ENCODE results near the gene VAMP1. TPM values are rescaled to one million over a fixed set of nuclear protein-coding genes. Genes with fewer than 3 reads are reported as not detected.
A peak's percentile ranks its signal among the peaks of the same experiment; 100 is the strongest.

The VAMP1 gene
- total and polyA plus RNA-seq, 2 of the 8 experiments (the other 6 are each of a cell fraction or from before 2014, with no cell fraction given), result 10.8 to 23.1 TPM

DNA sequence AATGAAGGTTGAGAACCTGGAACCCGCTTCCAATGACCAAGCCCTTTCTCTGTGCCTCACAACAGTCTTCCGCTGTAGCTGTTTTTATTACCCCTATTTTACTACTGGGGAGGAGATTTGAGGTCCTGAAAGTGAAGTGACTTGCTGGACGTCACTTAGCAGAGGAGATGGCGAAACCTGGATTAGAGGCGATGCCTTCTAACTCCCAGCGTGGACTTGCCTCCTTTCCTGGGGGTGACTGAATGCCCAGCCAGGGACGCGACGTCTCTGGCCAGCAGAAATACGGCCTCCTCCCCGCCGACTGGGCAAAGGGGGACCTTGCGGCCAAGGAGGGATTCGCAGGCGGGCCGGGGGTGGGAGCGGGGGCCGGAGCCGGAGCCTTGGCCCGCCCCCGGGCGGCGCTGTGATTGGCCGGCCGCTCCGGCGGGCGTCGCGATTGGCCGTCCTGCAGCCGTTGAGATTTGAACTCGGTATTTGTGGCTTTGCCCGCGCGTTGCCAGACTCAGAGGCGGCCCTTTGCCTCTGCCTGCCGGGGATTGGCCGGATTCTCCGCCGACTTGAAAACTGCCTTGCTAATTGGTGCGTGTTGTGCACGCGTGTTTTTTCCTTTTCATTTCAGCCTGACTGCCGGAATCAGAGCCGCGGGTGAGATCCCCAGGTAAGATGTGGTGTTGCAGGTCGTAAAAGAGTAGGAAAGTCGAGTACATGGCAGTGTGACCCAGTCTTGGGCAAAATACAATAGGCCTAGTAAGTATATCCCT lies 23.2 kb upstream of the VAMP1 start, which contains the start of gene NCAPD2 (continued):
- TF ChIP-seq, protein P1, sequence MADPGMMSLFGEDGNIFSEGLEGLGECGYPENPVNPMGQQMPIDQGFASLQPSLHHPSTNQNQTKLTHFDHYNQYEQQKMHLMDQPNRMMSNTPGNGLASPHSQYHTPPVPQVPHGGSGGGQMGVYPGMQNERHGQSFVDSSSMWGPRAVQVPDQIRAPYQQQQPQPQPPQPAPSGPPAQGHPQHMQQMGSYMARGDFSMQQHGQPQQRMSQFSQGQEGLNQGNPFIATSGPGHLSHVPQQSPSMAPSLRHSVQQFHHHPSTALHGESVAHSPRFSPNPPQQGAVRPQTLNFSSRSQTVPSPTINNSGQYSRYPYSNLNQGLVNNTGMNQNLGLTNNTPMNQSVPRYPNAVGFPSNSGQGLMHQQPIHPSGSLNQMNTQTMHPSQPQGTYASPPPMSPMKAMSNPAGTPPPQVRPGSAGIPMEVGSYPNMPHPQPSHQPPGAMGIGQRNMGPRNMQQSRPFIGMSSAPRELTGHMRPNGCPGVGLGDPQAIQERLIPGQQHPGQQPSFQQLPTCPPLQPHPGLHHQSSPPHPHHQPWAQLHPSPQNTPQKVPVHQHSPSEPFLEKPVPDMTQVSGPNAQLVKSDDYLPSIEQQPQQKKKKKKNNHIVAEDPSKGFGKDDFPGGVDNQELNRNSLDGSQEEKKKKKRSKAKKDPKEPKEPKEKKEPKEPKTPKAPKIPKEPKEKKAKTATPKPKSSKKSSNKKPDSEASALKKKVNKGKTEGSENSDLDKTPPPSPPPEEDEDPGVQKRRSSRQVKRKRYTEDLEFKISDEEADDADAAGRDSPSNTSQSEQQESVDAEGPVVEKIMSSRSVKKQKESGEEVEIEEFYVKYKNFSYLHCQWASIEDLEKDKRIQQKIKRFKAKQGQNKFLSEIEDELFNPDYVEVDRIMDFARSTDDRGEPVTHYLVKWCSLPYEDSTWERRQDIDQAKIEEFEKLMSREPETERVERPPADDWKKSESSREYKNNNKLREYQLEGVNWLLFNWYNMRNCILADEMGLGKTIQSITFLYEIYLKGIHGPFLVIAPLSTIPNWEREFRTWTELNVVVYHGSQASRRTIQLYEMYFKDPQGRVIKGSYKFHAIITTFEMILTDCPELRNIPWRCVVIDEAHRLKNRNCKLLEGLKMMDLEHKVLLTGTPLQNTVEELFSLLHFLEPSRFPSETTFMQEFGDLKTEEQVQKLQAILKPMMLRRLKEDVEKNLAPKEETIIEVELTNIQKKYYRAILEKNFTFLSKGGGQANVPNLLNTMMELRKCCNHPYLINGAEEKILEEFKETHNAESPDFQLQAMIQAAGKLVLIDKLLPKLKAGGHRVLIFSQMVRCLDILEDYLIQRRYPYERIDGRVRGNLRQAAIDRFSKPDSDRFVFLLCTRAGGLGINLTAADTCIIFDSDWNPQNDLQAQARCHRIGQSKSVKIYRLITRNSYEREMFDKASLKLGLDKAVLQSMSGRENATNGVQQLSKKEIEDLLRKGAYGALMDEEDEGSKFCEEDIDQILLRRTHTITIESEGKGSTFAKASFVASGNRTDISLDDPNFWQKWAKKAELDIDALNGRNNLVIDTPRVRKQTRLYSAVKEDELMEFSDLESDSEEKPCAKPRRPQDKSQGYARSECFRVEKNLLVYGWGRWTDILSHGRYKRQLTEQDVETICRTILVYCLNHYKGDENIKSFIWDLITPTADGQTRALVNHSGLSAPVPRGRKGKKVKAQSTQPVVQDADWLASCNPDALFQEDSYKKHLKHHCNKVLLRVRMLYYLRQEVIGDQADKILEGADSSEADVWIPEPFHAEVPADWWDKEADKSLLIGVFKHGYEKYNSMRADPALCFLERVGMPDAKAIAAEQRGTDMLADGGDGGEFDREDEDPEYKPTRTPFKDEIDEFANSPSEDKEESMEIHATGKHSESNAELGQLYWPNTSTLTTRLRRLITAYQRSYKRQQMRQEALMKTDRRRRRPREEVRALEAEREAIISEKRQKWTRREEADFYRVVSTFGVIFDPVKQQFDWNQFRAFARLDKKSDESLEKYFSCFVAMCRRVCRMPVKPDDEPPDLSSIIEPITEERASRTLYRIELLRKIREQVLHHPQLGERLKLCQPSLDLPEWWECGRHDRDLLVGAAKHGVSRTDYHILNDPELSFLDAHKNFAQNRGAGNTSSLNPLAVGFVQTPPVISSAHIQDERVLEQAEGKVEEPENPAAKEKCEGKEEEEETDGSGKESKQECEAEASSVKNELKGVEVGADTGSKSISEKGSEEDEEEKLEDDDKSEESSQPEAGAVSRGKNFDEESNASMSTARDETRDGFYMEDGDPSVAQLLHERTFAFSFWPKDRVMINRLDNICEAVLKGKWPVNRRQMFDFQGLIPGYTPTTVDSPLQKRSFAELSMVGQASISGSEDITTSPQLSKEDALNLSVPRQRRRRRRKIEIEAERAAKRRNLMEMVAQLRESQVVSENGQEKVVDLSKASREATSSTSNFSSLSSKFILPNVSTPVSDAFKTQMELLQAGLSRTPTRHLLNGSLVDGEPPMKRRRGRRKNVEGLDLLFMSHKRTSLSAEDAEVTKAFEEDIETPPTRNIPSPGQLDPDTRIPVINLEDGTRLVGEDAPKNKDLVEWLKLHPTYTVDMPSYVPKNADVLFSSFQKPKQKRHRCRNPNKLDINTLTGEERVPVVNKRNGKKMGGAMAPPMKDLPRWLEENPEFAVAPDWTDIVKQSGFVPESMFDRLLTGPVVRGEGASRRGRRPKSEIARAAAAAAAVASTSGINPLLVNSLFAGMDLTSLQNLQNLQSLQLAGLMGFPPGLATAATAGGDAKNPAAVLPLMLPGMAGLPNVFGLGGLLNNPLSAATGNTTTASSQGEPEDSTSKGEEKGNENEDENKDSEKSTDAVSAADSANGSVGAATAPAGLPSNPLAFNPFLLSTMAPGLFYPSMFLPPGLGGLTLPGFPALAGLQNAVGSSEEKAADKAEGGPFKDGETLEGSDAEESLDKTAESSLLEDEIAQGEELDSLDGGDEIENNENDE (IDR thresholded peaks at IDR 0.05; ENCODE audit: insufficient replicate concordance, low read length), result no peak
- TF ChIP-seq EZH2 (IDR thresholded peaks at IDR 0.05; ENCODE audit: low read depth, low read length, severe bottlenecking) (no peak), RFX5 (IDR thresholded peaks at IDR 0.05; ENCODE audit: borderline replicate concordance, low read depth, low read length) (no peak), TEAD4 (IDR thresholded peaks at IDR 0.05; ENCODE audit: low read depth, low read length) (0 out of 2 replicates have a peak, but pooled peaks have one; percentile 16), CHD1 (IDR thresholded peaks at IDR 0.05; ENCODE audit: low read depth, low read length) (no peak), ASH2L (IDR thresholded peaks at IDR 0.05; ENCODE audit: low read length) (peak; percentile 88), NRF1 (IDR thresholded peaks at IDR 0.05; ENCODE audit: low read depth, low read length) (no peak), KDM5A (IDR thresholded peaks at IDR 0.05; ENCODE audit: low read length) (no peak), TAF7 (optimal IDR thresholded peaks at IDR 0.05; ENCODE audit: borderline replicate concordance, low read depth, low read length) (peak; percentile 67), CREB1 (IDR thresholded peaks at IDR 0.05) (no peak)

Data from H1 (cell line).